Smooth muscle cell (in vitro differentiated cells): ENCODE measurements around the gene CD244. TPM values are rescaled to one million over a fixed set of nuclear protein-coding genes. Genes with fewer than 3 reads are reported as not detected.

Experiments used
- DNase-seq: peaks from one replicate; lab custom pipeline; 2025; ENCODE audit not compliant: unreplicated experiment; lab: John Stamatoyannopoulos, UW
- H2AFZ ChIP-seq: fragments of 200-600 bp; sonication (generic); 2 replicates; pipeline ENCODE4 v1.6.0; 2016; ENCODE audit warnings: antibody characterized with exemption, low read depth, mild to moderate bottlenecking
- H3F3A ChIP-seq: fragments of 200-600 bp; sonication (generic); 2 replicates; pipeline ENCODE4 v1.6.0; 2017; ENCODE audit warnings: antibody characterized with exemption, low read depth
- H3K27ac ChIP-seq: fragments of 200-600 bp; sonication (generic); 2 replicates; pipeline ENCODE4 v1.5.1; 2016; ENCODE audit warnings: low read depth, mild to moderate bottlenecking
- H3K27me3 ChIP-seq: fragments of 200-600 bp; sonication (generic); 2 replicates; pipeline ENCODE4 v1.6.1; 2016; ENCODE audit warnings: low read depth, mild to moderate bottlenecking
- H3K36me3 ChIP-seq: fragments of 200-600 bp; sonication (generic); 2 replicates; pipeline ENCODE4 v1.5.1; 2016; ENCODE audit warnings: low read depth
- H3K4me1 ChIP-seq: fragments of 200-600 bp; sonication (generic); 2 replicates; pipeline ENCODE4 v1.5.1; 2016; ENCODE audit warnings: low read depth
- H3K4me2 ChIP-seq: fragments of 200-600 bp; sonication (generic); 2 replicates; pipeline ENCODE4 v1.6.0; 2016; ENCODE audit warnings: mild to moderate bottlenecking
- H3K4me3 ChIP-seq: fragments of 200-600 bp; sonication (generic); 2 replicates; pipeline ENCODE4 v1.5.1; 2016; ENCODE audit warnings: mild to moderate bottlenecking
- H3K79me2 ChIP-seq: fragments of 200-600 bp; sonication (generic); 2 replicates; pipeline ENCODE4 v1.6.0; 2016; ENCODE audit warnings: low read depth, mild to moderate bottlenecking
- H3K9ac ChIP-seq: fragments of 200-600 bp; sonication (generic); 2 replicates; pipeline ENCODE4 v1.6.0; 2016; ENCODE audit warnings: low read depth
- H3K9me3 ChIP-seq: fragments of 200-600 bp; sonication (generic); replicated peaks from 2 replicates; pipeline ENCODE4 v1.5.1; 2016; ENCODE audit warnings: low read depth
- H4K20me1 ChIP-seq: fragments of 200-600 bp; sonication (generic); 2 replicates; pipeline ENCODE4 v1.6.0; 2016; ENCODE audit warnings: low read depth
- CTCF ChIP-seq: fragments of 200-600 bp; sonication (generic); IDR thresholded peaks from 2 replicates; pipeline ENCODE4 v1.5.1; 2017; ENCODE audit warnings: borderline replicate concordance, mild to moderate bottlenecking, antibody characterized with exemption; ENCODE audit not compliant: insufficient read depth, poor library complexity, severe bottlenecking
- WGBS: methylation state at CpG from one replicate; pipeline ENCODE4 v1.1.7; 2016; ENCODE audit warnings: low lambda C conversion rate; 5-methylcytosine and 5-hydroxymethylcytosine counted together
- polyA plus RNA-seq: library from polyadenylated mRNA; unstranded; fragments of >200 nt; fragmentation: Nextera tagmentation; extraction: Ambion mirVana; gene quantifications from 2 replicates; pipeline ENCODE4 v1.2.1, GENCODE V29; 2016
- total RNA-seq: library from RNA; depleted of rRNA; stranded (reverse); fragments of >200 nt; gene quantifications from 2 replicates; pipeline ENCODE4 v1.2.3, GENCODE V29; 2014

CD244 gene
- total and polyA plus RNA-seq, 2 experiments from 2014 or later: 0.99 TPM; not detected in 1

GRCh38 chr1:160866001-160866694 is 3.5 kb upstream of the CD244 start:
- no peaks in the 10 kb centered on the region for H3K9me3 ChIP-seq
- no peak overlapping the region for H3K27ac ChIP-seq
- H3K4me1 ChIP-seq: no peaks in the 10 kb centered on the region
- H2AFZ ChIP-seq: no peak overlapping the region
- no peak overlapping the region for H3K4me3 ChIP-seq
- no peak for TF ChIP-seq CTCF
- no peak overlapping the region for H3K4me2 ChIP-seq
- H3K36me3 ChIP-seq: no peaks in the 10 kb centered on the region
- H3K79me2 ChIP-seq: no peaks in the 10 kb centered on the region
- no peaks in the 10 kb centered on the region for H3K27me3 ChIP-seq
- H3F3A ChIP-seq: no peaks in the 10 kb centered on the region
- H4K20me1 ChIP-seq: no peaks in the 10 kb centered on the region
- H3K9ac ChIP-seq: no peak overlapping the region
- DNase-seq: no peak

- TF ChIP-seq CTCF: no peak
- WGBS: 92% methylated on average over 5 of the region's 5 CpGs
- Histone ChIP-seq H3F3A (no peaks in the 10 kb centered on the region), H3K4me2 (no peak overlapping the region), H3K4me1 (no peaks in the 10 kb centered on the region), H3K27ac (no peak overlapping the region), H3K9ac (no peak overlapping the region), H3K27me3 (no peaks in the 10 kb centered on the region), H3K4me3 (no peak overlapping the region), H3K9me3 (no peaks in the 10 kb centered on the region), H3K79me2 (no peaks in the 10 kb centered on the region), H2AFZ (no peak overlapping the region), H4K20me1 (no peaks in the 10 kb centered on the region), H3K36me3 (no peaks in the 10 kb centered on the region)
- DNase-seq: no peak
Measured at GRCh38 chr1:160865337-160865736, 2.6 kb upstream of the CD244 start.

- Histone ChIP-seq H2AFZ (no peak overlapping the region), H4K20me1 (no peaks in the 10 kb centered on the region), H3K36me3 (no peaks in the 10 kb centered on the region), H3K27ac (no peak overlapping the region), H3K79me2 (no peaks in the 10 kb centered on the region), H3K9me3 (no peaks in the 10 kb centered on the region), H3K9ac (no peak overlapping the region), H3K4me3 (no peak overlapping the region), H3K4me1 (no peaks in the 10 kb centered on the region), H3K27me3 (no peaks in the 10 kb centered on the region), H3K4me2 (no peak overlapping the region), H3F3A (no peaks in the 10 kb centered on the region)
- WGBS: 79% methylated on average over 2 of the region's 2 CpGs
- no peak for DNase-seq
- TF ChIP-seq CTCF: no peak
Measured at GRCh38 chr1:160864173-160864572, 1.5 kb upstream of the CD244 start.

- H3F3A ChIP-seq: no peaks in the 10 kb centered on the region
- 86% methylated on average over 4 of the region's 4 CpGs for whole genome bisulfite sequencing
- H3K9ac ChIP-seq: no peak overlapping the region
- no peaks in the 10 kb centered on the region for H3K36me3 ChIP-seq
- H2AFZ ChIP-seq: no peak overlapping the region
- H3K4me3 ChIP-seq: no peak overlapping the region
- no peak overlapping the region for H3K4me2 ChIP-seq
- H3K9me3 ChIP-seq: no peaks in the 10 kb centered on the region
- no peaks in the 10 kb centered on the region for H3K79me2 ChIP-seq
- H3K27ac ChIP-seq: no peak overlapping the region
- no peaks in the 10 kb centered on the region for H3K27me3 ChIP-seq
- DNase-seq: no peak
- no peak for TF ChIP-seq CTCF
- H4K20me1 ChIP-seq: no peaks in the 10 kb centered on the region
- H3K4me1 ChIP-seq: no peaks in the 10 kb centered on the region
Measured at GRCh38 chr1:160863774-160864131, 1.1 kb upstream of the CD244 start.
